Daoy (cell line): Measurements from ENCODE around the gene PDE2A. TPM values are rescaled to one million over a fixed set of nuclear protein-coding genes. Genes with fewer than 3 reads are reported as not detected.

Experiments
- DNase-seq: peaks from one replicate; pipeline ENCODE4 v3.0.0-alpha.2; 2015; ENCODE audit warnings: low read depth
- total RNA-seq: library from RNA; depleted of rRNA; stranded (reverse); fragments of >200 nt; shearing (Covaris generic); gene quantifications from 2 replicates; pipeline ENCODE4 v1.2.3, GENCODE V29; 2014

Gene PDE2A
- total RNA-seq, 1 experiment from 2014 or later = 0.23 TPM

GRCh38 chr11:72657411-72658100, 16.7 kb downstream of the PDE2A start:
- no peak for DNase-seq

DNA sequence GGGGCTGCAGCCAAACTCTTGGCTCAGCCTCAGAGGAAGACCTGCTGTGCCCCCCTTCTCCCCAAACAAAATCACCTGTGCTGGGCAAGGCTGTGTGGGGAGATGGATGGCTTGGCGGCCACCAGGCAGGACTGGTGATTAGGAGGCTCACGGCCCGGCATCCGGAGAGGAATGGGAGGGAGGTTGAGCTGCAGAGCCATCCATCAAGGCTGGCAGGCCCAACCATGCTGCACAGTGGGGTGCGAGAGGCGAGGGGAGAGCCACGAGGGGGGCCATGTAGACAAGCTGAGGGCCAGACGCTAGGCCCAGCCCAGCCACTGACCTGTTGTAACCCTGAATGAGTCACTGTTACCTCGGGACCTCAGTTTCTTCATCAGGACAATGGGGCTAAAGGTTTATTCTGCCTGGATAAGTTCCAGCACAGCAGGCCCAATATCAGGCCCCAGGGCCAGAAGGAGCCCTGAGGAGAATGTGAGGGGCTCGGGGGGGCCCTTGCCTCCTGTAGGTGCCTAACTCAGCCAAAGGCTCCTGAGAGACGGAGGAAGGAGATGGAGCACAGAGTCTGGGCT, 18.2 kb downstream of the PDE2A start:
- DNase-seq = no peak

DNA sequence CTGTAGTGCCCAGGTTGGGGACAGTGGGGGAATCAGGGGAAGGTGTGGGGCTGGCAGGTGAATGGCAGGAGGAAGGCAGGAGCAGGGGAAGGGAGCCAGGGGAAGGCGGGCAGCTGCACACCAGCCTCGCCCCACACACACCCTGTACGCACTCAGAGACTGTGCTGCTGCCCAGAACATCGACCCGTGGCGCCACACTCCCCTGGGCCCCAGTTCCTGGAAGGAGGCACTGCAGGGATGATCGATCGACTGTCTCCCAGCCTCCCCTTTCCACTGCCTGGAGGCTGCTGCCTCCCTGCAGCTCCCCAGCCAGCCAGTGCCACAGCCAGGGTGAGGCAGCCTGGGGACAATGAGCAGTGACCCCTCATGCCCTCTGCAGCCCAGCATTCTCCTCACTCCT, 19.2 kb downstream of the PDE2A start:
- no peak for DNase-seq

- no peak for DNase-seq
Measured at GRCh38 chr11:72653649-72654048, 20.6 kb downstream of the PDE2A start.

DNA sequence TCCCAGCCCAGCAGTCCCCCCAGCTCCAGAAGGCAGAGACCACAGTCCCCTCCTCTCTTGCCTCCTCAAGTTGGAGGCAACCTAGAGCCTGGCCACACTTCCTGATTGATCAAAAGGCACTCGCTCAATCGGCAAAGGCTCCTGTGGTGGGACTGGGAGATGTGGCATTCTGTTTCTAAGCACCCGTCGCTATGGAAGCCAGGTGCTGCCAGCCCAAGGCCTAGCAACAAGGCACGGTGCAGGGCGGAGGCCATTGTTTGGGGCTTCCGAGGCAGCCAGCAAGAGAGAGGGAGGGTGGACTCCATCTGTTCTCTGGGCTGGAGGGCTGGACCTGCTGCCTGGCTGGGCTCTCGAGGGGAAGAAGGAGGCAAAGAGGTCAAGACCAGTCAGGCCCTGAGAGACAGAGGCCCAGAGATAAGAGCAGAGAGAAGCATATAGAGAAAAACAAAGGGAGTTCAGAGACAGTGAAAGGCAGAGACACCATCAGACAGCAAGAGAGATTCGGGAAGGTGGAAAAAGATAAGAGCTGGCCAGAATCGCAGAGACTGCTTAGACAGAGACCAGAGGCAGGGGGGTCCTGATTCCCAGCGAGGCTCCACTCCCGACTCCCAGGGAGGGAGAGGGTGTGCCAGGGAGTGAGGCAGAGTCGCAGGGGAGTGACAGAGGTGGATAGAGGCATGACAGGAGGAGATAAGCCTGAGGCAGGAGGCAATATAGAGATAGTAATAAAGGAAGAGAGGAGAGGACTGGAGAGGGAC, 21.2 kb downstream of the PDE2A start:
- DNase-seq = no peak

- no peak for DNase-seq
Measured at GRCh38 chr11:72652133-72652532, 22.1 kb downstream of the PDE2A start.

DNA sequence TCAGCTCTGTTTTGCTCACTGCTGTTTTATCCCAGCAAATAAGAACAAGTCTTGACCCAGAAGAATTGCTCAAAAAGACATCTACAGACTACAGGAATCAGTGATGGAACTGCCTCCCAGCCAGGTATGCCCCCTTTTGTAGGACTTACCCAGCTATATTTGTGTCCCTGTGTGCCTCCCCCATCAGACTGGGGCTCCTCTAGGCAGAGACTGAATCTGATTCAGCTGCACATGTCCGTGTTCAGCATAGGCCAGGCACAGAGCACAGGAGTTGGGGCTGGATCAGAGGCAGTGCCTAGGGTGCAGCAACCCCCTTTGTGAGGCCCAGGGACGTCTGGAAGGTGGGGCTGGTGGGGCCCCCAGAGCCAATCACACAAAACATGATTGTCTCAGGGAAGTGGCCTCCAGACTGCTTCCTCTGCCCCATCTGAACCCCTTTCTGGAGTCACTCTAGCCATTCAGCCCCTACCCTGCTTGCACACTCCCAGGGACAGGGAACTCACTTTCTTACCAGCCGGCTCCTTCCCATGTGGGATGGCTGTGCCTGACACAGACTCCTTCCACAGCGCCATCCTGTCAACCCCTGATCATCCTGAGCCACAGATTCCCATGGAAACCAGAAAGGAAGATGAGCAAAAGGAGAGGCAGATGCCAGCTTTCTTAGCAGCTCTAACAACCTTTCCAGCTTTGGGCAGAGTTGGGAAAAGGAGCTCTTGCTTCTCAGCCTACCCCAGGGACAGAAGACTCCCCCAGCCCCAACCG, 24.8 kb downstream of the PDE2A start:
- no peak for DNase-seq

- no peak for DNase-seq
Measured at GRCh38 chr11:72648384-72649136, 25.7 kb downstream of the PDE2A start.

- no peak for DNase-seq
Measured at GRCh38 chr11:72647882-72648281, 26.3 kb downstream of the PDE2A start.

DNA sequence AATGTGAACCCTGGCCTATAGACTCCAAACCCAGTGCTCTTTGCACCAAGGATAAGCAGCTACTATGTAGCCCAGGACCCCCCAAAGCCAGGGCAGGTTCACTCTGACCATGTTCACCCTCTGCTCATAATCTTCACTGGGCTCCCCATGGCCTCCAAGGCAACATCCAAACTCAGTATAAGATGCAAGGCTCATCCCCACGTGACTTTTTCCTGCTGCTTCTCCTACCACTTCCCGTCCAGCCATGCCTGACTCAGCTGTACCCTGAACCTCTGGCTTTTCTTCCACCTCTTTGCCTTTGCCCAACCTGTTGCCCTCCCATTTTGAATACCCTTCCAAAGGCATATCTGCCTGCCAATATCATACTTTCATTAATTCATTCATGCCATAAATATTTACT, 27.8 kb downstream of the PDE2A start:
- no peak for DNase-seq

DNA sequence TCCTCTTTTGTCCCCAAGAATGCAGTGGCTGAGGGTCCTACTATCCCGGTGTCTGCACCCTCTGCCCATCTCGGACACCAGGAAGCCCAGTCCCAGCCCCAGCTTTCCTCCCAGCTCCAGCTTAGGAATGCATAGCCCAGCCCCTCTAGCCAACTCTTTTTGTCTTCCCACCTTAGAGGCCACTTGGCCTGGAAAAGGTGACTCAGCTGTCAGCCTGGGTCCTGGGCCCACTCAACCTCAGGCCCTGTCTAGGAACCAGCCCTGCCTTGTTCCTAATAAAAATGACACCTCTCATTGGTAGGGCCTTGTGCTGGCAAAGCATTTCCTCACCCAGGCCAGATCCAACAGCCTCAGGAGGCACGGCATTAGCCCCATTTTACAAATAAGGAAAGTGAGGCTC, 28.2 kb downstream of the PDE2A start:
- DNase-seq = no peak

- DNase-seq = peak; percentile 77
Measured at GRCh38 chr11:72643547-72643946, 30.7 kb downstream of the PDE2A start.

DNA sequence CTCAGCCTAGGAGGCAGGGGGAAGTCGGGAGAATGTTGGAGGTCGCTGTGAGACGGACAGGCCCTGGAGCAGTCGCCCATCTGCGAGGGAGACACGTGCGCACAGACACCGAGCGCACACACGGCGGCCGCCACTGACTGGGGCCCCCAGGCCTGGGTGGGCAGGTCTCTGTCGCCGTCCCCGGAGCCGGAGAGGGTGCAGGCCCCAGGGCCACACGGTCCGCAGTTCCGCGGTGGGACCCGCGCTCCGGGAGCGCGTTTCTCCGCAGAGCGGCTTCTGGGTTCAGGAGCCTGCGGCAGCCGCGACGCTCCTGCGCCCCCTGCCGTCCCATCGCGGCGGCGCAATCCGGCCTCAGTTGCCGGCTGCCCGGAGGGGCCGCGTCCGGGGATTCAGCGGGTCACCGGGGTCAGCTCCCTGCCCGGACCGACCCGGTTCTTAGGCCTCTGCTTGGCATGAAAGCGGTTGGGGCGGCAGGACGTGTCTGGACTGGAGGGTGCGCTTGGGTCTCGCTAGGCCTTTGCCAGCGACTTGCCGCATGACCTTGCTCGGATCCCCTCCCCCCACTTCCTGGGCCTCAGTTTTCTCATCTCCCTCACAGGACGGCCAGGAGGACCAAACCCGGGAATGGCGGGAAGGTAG, 31.2 kb downstream of the PDE2A start:
- DNase-seq = peak; percentile 68

DNA sequence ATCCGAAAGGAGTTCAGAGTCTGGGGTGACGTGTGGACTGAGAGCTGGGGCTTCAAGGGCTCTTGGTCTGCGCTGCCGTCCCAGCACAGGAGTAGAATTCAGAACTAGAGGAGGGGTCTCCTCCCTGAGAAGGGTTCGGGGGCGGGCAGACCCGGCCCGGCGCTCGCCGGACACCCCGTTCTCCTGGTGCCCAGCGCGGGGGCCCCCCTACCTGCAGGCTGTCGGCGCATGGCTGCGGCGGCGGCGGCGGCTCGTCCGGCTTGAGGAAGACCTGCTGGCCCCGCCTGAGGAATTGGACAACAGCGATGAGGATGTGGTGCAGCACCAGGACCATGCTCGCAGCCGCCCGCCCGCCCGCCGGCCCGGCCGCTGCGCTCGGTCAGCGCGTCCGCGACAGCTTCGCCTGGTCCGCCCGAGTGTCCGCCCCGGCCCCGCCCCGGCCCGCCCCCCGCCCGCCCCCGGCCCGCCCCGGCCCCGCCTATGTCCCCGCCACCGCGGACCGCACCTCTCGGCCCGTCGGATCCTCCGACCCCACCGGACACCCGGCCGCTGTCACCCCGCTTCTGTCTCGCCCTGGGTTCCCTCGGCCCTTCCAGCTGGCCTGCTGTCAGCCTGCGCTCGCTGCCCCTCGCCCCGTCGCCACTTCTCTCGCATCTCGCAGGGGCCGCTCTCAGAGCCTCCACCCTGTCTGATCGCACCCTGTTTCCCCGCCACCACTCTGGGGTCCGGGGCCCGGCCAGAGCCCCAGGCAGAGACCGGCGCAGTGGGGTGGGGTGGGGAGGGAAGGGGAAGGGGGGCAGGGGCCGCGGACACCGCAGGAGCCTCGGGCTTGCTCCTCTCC, 32.0 kb downstream of the PDE2A start:
- DNase-seq = peak; percentile 46

GRCh38 chr11:72641522-72642042, 32.6 kb downstream of the PDE2A start:
- no peak for DNase-seq

- no peak for DNase-seq
Measured at GRCh38 chr11:72639502-72640375, 34.5 kb downstream of the PDE2A start.

DNA sequence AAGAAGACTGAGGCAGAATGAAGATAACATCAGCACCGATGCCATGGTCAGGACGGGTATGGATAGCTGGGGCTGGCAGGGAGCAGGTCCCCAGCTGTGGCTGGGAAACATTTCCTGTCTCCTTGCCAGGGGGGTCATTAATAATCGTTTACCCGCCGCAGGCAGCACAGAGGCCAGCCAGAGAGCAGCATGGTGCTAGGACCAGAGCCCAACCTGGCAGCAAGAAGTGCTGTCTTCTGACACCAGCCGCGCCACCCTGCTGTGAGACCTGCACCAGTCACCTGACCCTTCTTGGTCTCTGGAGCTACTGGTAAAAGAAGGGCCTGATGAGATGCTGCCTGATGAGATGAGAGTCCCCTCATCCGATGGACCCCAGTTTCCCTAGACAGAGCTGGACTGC, 36.3 kb downstream of the PDE2A start:
- no peak for DNase-seq

DNA sequence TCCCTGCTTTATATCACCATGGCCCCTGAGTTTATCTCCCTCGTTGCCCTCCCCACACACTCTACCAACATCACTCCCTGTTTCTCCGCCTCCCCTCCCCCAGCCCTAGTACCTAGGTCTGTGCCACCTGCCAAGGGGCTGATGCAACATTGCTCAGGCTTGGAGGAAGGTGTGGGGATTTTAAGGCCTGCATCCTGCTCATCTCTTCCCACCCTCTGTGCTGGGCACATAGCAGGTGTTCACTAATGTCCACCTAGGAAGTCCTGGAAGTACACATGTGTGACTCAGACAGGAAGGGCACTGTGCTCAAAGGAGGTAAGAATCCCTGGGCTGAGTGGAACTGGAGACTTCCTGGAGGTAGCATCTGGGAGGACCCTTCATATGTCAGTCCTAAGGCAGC, 37.0 kb downstream of the PDE2A start:
- no peak for DNase-seq

- no peak for DNase-seq
Measured at GRCh38 chr11:72636376-72636775, 37.8 kb downstream of the PDE2A start.
